Endodermal cell (in vitro differentiated cells): ENCODE measurements around the gene NPHP4. TPM values are rescaled to one million over a fixed set of nuclear protein-coding genes. Genes with fewer than 3 reads are reported as not detected.

Source experiments
- DNase-seq: peaks from one replicate; pipeline ENCODE4 v3.0.0-alpha.2; 2017
- H3K27ac ChIP-seq: 2 replicates; pipeline ENCODE4 v1.5.1; 2013; ENCODE audit warnings: mild to moderate bottlenecking, low read depth, low read length, moderate library complexity
- H3K27me3 ChIP-seq: 2 replicates; pipeline ENCODE4 v1.6.1; 2013; ENCODE audit warnings: mild to moderate bottlenecking, low read length, moderate library complexity; ENCODE audit not compliant: insufficient read depth, control insufficient read depth, poor library complexity, severe bottlenecking
- H3K36me3 ChIP-seq: 2 replicates; pipeline ENCODE4 v1.7.0; 2013; ENCODE audit warnings: mild to moderate bottlenecking, low read length, moderate library complexity; ENCODE audit not compliant: control insufficient read depth, insufficient read depth
- H3K4me1 ChIP-seq: one replicate; pipeline ENCODE4 v1.7.0; 2013; ENCODE audit warnings: low read length; ENCODE audit not compliant: control insufficient read depth, insufficient read depth
- H3K4me3 ChIP-seq: 2 replicates; pipeline ENCODE4 v1.5.1; 2013; ENCODE audit warnings: mild to moderate bottlenecking, low read length, moderate library complexity
- H3K9ac ChIP-seq: 2 replicates; pipeline ENCODE4 v1.6.1; 2013; ENCODE audit warnings: mild to moderate bottlenecking, low read length, moderate library complexity; ENCODE audit not compliant: poor library complexity, severe bottlenecking; ENCODE audit errors: extremely low read depth
- H3K9me3 ChIP-seq: 2 replicates; pipeline ENCODE4 v1.6.1; 2013; ENCODE audit warnings: mild to moderate bottlenecking, low read length, moderate library complexity; ENCODE audit not compliant: control insufficient read depth
- H3K27ac Mint-ChIP-seq: 2 replicates; pipeline ENCODE4 v1.8.0; 2020; ENCODE audit warnings: mixed read lengths
- H3K27me3 Mint-ChIP-seq: 2 replicates; pipeline ENCODE4 v1.8.0; 2021; ENCODE audit warnings: mild to moderate bottlenecking, mixed read lengths; ENCODE audit not compliant: insufficient read depth
- H3K36me3 Mint-ChIP-seq: 2 replicates; pipeline ENCODE4 v1.8.0; 2020; ENCODE audit warnings: low read depth, mixed read lengths
- H3K4me1 Mint-ChIP-seq: 2 replicates; pipeline ENCODE4 v1.8.0; 2020; ENCODE audit warnings: mixed read lengths
- H3K4me3 Mint-ChIP-seq: 2 replicates; pipeline ENCODE4 v1.8.0; 2020; ENCODE audit warnings: mild to moderate bottlenecking, moderate library complexity, mixed read lengths
- H3K9me3 Mint-ChIP-seq: 2 replicates; pipeline ENCODE4 v1.8.0; 2020; ENCODE audit warnings: mild to moderate bottlenecking, mixed read lengths
- CTCF ChIP-seq: fragments of 200-600 bp; sonication (generic); conservative IDR thresholded peaks from 2 replicates; pipeline ENCODE4 v1.5.0; 2021; ENCODE audit warnings: antibody characterized with exemption, mild to moderate bottlenecking
- WGBS, 2 experiments: methylation state at CpG; one replicate each; pipeline versions ENCODE4 v1.1.5 to v1.1.7; 2013; ENCODE audit warnings: missing lambda C conversion rate in 2 of 2, mixed read lengths in 1 of 2; ENCODE audit not compliant: insufficient coverage in 1 of 2, insufficient read length in 1 of 2; 5-methylcytosine and 5-hydroxymethylcytosine counted together
- total RNA-seq, 2 donors: library from RNA; stranded (reverse); fragmentation: NEBNext Ultra II Directional in 1 of 2; extraction: Animal tissue kit (Norgen Biotek cat#: 25700) in 1 of 2; gene quantifications; 2 replicates in 1 of 2; 3 replicates in 1 of 2; pipeline ENCODE4 v1.2.1, GENCODE V29; 2021

Gene NPHP4
- total RNA-seq, 2 donors from 2014 or later, result 19.1 to 25.4 TPM

- peak overlapping the region; percentile 21 for H3K27ac Mint-ChIP-seq
- H3K27me3 Mint-ChIP-seq, result no peaks in the 10 kb centered on the region
- H3K27ac ChIP-seq, result no peak overlapping the region
- peaks cover 10% of the 10 kb centered on the region for H3K36me3 ChIP-seq
- TF ChIP-seq CTCF, result no peak
- H3K4me3 ChIP-seq, result no peak overlapping the region
- no peaks in the 10 kb centered on the region for H3K4me1 ChIP-seq
- no peak overlapping the region for H3K4me3 Mint-ChIP-seq
- DNase-seq, result no peak
- 90 to 93% methylated on average over 4 to 7 of the region's 7 CpGs for WGBS, 2 experiments
- H3K36me3 Mint-ChIP-seq, result peaks cover 40% of the 10 kb centered on the region
- H3K27me3 ChIP-seq, result no peaks in the 10 kb centered on the region
- H3K9me3 ChIP-seq, result no peaks in the 10 kb centered on the region
- H3K9me3 Mint-ChIP-seq, result peaks cover 9% of the 10 kb centered on the region
- no peak overlapping the region for H3K9ac ChIP-seq
- no peaks in the 10 kb centered on the region for H3K4me1 Mint-ChIP-seq
These were observed 116.1 kb downstream of the NPHP4 start for GRCh38 chr1:5876094-5876650.

- Histone ChIP-seq H3K27me3 (no peaks in the 10 kb centered on the region), H3K9ac (no peak overlapping the region), H3K36me3 (peaks cover 15% of the 10 kb centered on the region), H3K4me1 (no peaks in the 10 kb centered on the region), H3K27ac (no peak overlapping the region), H3K4me3 (no peak overlapping the region), H3K9me3 (no peaks in the 10 kb centered on the region)
- no peak for TF ChIP-seq CTCF
- Mint-ChIP-seq H3K27me3 (no peaks in the 10 kb centered on the region), H3K27ac (peak overlapping the region; percentile 21), H3K36me3 (peaks cover 40% of the 10 kb centered on the region), H3K9me3 (peaks cover 9% of the 10 kb centered on the region), H3K4me3 (no peak overlapping the region), H3K4me1 (no peaks in the 10 kb centered on the region)
- 94 to 97% methylated on average over 11 to 15 of the region's 15 CpGs for WGBS, 2 experiments
- no peak for DNase-seq
These were observed 116.8 kb downstream of the NPHP4 start for GRCh38 chr1:5875345-5875910.

GRCh38 chr1:5874416-5875110 is 117.7 kb downstream of the NPHP4 start:
- H3K4me3 Mint-ChIP-seq, result no peak overlapping the region
- H3K27me3 Mint-ChIP-seq, result no peaks in the 10 kb centered on the region
- WGBS, 2 experiments, result 93 to 96% methylated on average over 32 to 41 of the region's 41 CpGs
- DNase-seq, result no peak
- Histone ChIP-seq H3K36me3 (peaks cover 12% of the 10 kb centered on the region), H3K4me1 (no peaks in the 10 kb centered on the region), H3K27me3 (no peaks in the 10 kb centered on the region), H3K9me3 (no peaks in the 10 kb centered on the region), H3K9ac (no peak overlapping the region), H3K4me3 (no peak overlapping the region), H3K27ac (no peak overlapping the region)
- TF ChIP-seq CTCF, result no peak
- peaks cover 9% of the 10 kb centered on the region for H3K9me3 Mint-ChIP-seq
- peaks cover 40% of the 10 kb centered on the region for H3K36me3 Mint-ChIP-seq
- H3K27ac Mint-ChIP-seq, result no peak overlapping the region
- no peaks in the 10 kb centered on the region for H3K4me1 Mint-ChIP-seq
